Endodermal cell (in vitro differentiated cells): Measurements from ENCODE around the gene CASP1. TPM values are rescaled to one million over a fixed set of nuclear protein-coding genes. Genes with fewer than 3 reads are reported as not detected.
"Not testable (repeated sequence)": the region's sequence is repeated elsewhere in the genome, so short reads cannot be mapped to it uniquely, and the experiment has no call there.

Source experiments
- DNase-seq: peaks from one replicate; pipeline ENCODE4 v3.0.0-alpha.2; 2017
- H3K27ac ChIP-seq: 2 replicates; pipeline ENCODE4 v1.5.1; 2013; ENCODE audit warnings: mild to moderate bottlenecking, low read depth, low read length, moderate library complexity
- H3K27me3 ChIP-seq: 2 replicates; pipeline ENCODE4 v1.6.1; 2013; ENCODE audit warnings: mild to moderate bottlenecking, low read length, moderate library complexity; ENCODE audit not compliant: insufficient read depth, control insufficient read depth, poor library complexity, severe bottlenecking
- H3K36me3 ChIP-seq: 2 replicates; pipeline ENCODE4 v1.7.0; 2013; ENCODE audit warnings: mild to moderate bottlenecking, low read length, moderate library complexity; ENCODE audit not compliant: control insufficient read depth, insufficient read depth
- H3K4me1 ChIP-seq: one replicate; pipeline ENCODE4 v1.7.0; 2013; ENCODE audit warnings: low read length; ENCODE audit not compliant: control insufficient read depth, insufficient read depth
- H3K4me3 ChIP-seq: 2 replicates; pipeline ENCODE4 v1.5.1; 2013; ENCODE audit warnings: mild to moderate bottlenecking, low read length, moderate library complexity
- H3K9ac ChIP-seq: 2 replicates; pipeline ENCODE4 v1.6.1; 2013; ENCODE audit warnings: mild to moderate bottlenecking, low read length, moderate library complexity; ENCODE audit not compliant: poor library complexity, severe bottlenecking; ENCODE audit errors: extremely low read depth
- H3K9me3 ChIP-seq: 2 replicates; pipeline ENCODE4 v1.6.1; 2013; ENCODE audit warnings: mild to moderate bottlenecking, low read length, moderate library complexity; ENCODE audit not compliant: control insufficient read depth
- H3K27ac Mint-ChIP-seq: 2 replicates; pipeline ENCODE4 v1.8.0; 2020; ENCODE audit warnings: mixed read lengths
- H3K27me3 Mint-ChIP-seq: 2 replicates; pipeline ENCODE4 v1.8.0; 2021; ENCODE audit warnings: mild to moderate bottlenecking, mixed read lengths; ENCODE audit not compliant: insufficient read depth
- H3K36me3 Mint-ChIP-seq: 2 replicates; pipeline ENCODE4 v1.8.0; 2020; ENCODE audit warnings: low read depth, mixed read lengths
- H3K4me1 Mint-ChIP-seq: 2 replicates; pipeline ENCODE4 v1.8.0; 2020; ENCODE audit warnings: mixed read lengths
- H3K4me3 Mint-ChIP-seq: 2 replicates; pipeline ENCODE4 v1.8.0; 2020; ENCODE audit warnings: mild to moderate bottlenecking, moderate library complexity, mixed read lengths
- H3K9me3 Mint-ChIP-seq: 2 replicates; pipeline ENCODE4 v1.8.0; 2020; ENCODE audit warnings: mild to moderate bottlenecking, mixed read lengths
- CTCF ChIP-seq: fragments of 200-600 bp; sonication (generic); conservative IDR thresholded peaks from 2 replicates; pipeline ENCODE4 v1.5.0; 2021; ENCODE audit warnings: antibody characterized with exemption, mild to moderate bottlenecking
- WGBS, 2 experiments: methylation state at CpG; one replicate each; pipeline versions ENCODE4 v1.1.5 to v1.1.7; 2013; ENCODE audit warnings: missing lambda C conversion rate in 2 of 2, mixed read lengths in 1 of 2; ENCODE audit not compliant: insufficient coverage in 1 of 2, insufficient read length in 1 of 2; 5-methylcytosine and 5-hydroxymethylcytosine counted together
- total RNA-seq, 2 donors: library from RNA; stranded (reverse); fragmentation: NEBNext Ultra II Directional in 1 of 2; extraction: Animal tissue kit (Norgen Biotek cat#: 25700) in 1 of 2; gene quantifications; 2 replicates in 1 of 2; 3 replicates in 1 of 2; pipeline ENCODE4 v1.2.1, GENCODE V29; 2021

The CASP1 gene
- total RNA-seq, 2 donors from 2014 or later: not detected

DNA sequence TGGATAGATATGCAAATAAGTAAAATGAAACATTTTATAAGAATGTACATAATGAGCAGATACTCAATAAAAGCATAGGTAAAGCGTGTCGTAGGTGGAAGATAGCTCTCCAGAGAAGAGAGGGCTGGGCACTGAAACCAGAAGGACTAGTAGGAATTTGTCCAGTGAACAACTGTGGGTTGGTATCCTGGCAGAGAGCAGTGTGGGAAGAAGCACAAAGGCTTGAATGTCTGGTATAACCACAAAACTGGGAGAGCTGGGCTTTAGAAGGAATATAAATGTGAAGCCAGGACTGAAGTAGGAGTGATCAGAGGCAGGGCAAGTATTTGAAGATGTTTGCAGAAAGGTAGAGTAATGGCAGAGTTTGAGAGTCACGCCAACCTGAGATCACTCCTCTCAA lies 43.3 kb upstream of the CASP1 start:
- no peak overlapping the region for H3K27ac Mint-ChIP-seq
- no peaks in the 10 kb centered on the region for H3K4me1 ChIP-seq
- H3K9ac ChIP-seq: no peak overlapping the region
- H3K4me3 ChIP-seq: no peak overlapping the region
- peaks cover 9% of the 10 kb centered on the region for H3K4me1 Mint-ChIP-seq
- DNase-seq: no peak
- H3K4me3 Mint-ChIP-seq: no peak overlapping the region
- H3K27me3 Mint-ChIP-seq: no peaks in the 10 kb centered on the region
- H3K9me3 Mint-ChIP-seq: no peaks in the 10 kb centered on the region
- no peak overlapping the region for H3K27ac ChIP-seq
- H3K36me3 ChIP-seq: no peaks in the 10 kb centered on the region
- WGBS, 2 experiments: 93 to 94% methylated on average over 2 of the region's 3 CpGs
- no peak for TF ChIP-seq CTCF
- no peaks in the 10 kb centered on the region for H3K27me3 ChIP-seq
- no peaks in the 10 kb centered on the region for H3K36me3 Mint-ChIP-seq
- no peaks in the 10 kb centered on the region for H3K9me3 ChIP-seq

DNA sequence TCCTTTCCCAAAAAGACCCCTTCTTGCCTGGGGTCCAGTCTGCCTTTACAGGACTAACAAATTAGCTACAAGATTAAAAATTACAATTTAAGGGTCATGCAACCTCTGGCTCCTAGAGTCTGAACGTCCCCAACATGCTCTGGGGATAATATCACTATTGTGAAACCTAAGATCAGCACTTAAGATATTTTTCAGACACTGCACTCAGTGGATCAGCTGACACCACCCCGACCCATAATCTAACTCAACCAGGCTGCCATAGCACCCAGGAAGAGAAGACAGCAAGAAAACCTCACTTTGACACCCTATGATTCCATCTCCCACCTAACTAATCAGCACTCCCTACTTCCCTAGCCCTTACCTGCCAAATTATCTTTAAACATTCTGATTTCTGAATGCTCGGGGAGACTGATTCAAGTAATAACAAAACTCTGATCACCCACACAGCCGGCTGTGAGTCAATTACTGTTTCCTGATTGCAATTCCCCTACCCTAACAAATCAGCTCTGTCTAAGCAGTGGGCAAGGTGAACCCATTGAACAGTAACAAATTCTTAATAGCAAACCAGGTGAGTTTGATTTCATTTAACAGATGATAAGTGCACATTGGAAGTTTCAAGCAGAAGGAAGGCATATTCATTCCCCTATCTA lies 42.3 kb upstream of the CASP1 start:
- 88 to 93% methylated on average over 1 to 4 of the region's 4 CpGs for WGBS, 2 experiments
- not testable (repeated sequence) for H3K4me1 ChIP-seq, H3K27me3 Mint-ChIP-seq, H3K27me3 ChIP-seq, H3K4me1 Mint-ChIP-seq, DNase-seq, H3K27ac Mint-ChIP-seq, H3K36me3 Mint-ChIP-seq, H3K9me3 Mint-ChIP-seq, H3K27ac ChIP-seq, H3K9ac ChIP-seq, H3K4me3 Mint-ChIP-seq, H3K4me3 ChIP-seq, H3K36me3 ChIP-seq, H3K9me3 ChIP-seq

DNA sequence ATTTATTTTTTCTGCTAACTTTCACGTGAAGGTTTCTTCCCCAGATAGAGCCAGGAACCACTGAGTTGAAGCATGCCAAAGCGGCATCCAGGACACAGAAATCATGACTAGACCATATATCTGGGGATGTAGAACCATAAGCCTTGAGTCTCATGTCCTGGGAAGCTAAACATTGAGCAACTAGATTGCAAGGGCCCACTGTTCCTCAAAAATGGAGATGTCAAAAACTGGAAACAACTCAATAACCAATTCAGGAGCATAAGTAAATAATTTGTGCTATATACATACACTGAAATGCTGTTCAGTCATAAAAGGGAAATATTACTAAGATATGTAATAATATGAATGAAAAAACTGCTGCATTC lies 39.2 kb upstream of the CASP1 start:
- no peak for TF ChIP-seq CTCF
- Histone ChIP-seq H3K27ac (no peak overlapping the region), H3K4me3 (no peak overlapping the region), H3K4me1 (no peaks in the 10 kb centered on the region), H3K9me3 (no peaks in the 10 kb centered on the region), H3K36me3 (no peaks in the 10 kb centered on the region), H3K27me3 (no peaks in the 10 kb centered on the region), H3K9ac (no peak overlapping the region)
- 88 to 100% methylated on average over 1 to 2 of the region's 2 CpGs for WGBS, 2 experiments
- Mint-ChIP-seq H3K9me3 (no peaks in the 10 kb centered on the region), H3K4me1 (peaks cover 6% of the 10 kb centered on the region), H3K4me3 (no peak overlapping the region), H3K27ac (no peak overlapping the region), H3K36me3 (no peaks in the 10 kb centered on the region), H3K27me3 (no peaks in the 10 kb centered on the region)
- DNase-seq: no peak
